SIG-M5 treated with dmso at 0.1 percent for 504 hours (cell line): ENCODE measurements around the gene TRAPPC8.
"Not testable (repeated sequence)": the region's sequence is repeated elsewhere in the genome, so short reads cannot be mapped to it uniquely, and the experiment has no call there.

Experiments used
- DNase-seq: peaks from one replicate; lab custom pipeline; 2025; ENCODE audit not compliant: unreplicated experiment; lab: John Stamatoyannopoulos, UW

TRAPPC8 gene

DNA sequence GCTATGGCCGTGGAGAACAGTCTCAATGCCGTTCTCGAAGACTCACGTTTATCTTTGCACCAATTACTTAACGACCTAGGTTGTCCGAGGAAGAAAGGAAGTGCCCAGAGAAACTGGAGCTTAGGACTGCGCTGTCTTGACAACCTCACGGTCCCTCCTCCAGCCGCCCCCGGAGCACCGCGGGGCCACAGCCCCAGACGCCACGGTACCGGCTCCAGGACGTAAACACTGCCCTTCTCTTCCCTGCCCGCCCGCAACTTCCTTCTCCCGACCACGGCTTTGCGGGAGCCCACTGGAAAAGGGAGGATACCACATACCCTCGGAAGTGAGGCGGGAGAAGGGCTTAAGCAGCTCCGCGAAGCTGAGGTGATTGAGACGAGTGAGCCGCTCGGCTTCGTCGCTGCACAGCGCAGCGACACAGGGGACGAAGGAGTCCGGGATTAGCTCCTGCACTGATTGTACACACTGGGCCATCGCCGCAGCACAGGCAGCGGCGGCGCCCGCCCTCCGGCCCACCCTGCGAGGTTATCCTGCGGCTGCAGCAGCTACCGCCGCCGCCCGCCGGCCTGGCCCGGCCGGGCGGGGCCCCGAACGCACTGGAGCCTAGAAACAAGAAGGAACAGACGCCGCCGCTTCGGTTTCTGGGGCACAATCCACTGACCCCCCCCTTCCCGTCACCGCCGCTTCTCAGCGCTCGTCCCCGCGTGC is 483 bp downstream of the TRAPPC8 start:
- DNase-seq, result peak; percentile 81

DNA sequence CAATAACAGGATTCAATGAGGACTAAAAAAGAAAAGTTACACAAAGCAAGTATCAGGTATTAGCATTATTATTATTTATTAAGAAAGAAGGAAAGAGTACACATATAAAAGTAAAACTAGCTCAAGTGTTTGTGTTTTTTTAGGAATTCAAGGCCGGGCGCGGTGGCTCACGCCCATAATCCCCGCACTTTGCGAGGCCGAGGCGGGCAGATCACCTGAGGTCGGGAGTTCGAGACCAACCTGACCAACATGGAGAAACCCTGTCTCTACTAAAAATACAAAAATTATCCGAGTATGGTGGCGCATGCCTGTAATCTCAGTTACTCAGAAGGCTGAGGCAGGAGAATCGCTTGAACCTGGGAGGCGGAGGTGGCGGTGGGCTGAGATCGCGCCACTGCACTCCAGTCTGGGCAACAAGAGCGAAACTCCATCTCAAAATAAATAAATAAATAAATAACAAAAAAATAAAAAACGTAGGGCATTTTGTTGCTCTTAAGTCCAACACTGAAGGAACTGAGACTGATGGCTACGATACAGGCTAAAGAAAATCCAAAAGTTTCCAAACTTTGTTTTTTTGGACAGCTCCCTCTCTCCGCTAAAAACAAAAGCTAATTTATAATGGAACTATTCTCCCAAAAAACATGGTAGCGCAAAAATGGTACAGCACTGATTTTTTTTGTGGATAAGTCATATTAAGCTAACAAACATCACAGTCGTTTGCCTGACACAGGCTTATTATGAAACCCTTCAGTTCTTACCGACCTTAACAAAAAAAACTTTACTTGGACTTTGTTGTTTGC is 1.7 kb downstream of the TRAPPC8 start:
- DNase-seq, result no peak

DNA sequence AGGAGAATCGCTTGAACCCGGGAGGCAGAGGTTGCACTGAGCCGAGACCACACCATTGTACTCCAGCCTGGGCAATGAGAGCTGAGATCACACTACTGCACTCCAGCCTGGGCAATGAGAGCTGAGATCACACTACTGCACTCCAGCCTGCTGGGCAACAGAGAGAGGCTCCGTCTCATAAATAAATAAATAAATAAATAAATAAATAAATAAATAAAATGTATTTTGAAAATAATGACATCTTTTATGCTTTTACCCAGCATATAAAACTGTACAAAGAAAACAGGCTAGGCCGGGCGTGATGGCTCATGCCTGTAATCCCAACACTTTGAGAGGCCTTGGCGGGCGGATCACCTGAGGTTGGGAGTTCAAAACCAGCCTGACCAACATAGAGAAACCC is 8.2 kb downstream of the TRAPPC8 start:
- not testable (repeated sequence) for DNase-seq

DNA sequence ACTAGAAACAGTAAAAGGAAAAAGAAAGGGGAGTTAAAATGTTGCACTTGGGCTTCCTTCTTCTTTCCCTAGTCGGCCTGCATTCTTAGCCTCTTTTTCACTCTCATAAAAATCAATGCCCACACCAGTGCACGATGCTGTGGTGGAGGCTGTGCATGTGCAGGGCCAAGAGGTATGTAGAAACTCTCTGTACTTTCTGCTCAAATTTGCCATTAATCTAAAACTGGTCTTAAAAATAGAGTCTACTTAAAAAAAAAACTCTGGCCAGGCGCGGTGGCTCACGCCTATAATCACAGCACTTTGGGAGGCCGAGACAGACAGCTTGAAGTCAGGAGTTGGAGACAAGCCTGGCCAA is 11.1 kb downstream of the TRAPPC8 start:
- DNase-seq, result no peak

DNA sequence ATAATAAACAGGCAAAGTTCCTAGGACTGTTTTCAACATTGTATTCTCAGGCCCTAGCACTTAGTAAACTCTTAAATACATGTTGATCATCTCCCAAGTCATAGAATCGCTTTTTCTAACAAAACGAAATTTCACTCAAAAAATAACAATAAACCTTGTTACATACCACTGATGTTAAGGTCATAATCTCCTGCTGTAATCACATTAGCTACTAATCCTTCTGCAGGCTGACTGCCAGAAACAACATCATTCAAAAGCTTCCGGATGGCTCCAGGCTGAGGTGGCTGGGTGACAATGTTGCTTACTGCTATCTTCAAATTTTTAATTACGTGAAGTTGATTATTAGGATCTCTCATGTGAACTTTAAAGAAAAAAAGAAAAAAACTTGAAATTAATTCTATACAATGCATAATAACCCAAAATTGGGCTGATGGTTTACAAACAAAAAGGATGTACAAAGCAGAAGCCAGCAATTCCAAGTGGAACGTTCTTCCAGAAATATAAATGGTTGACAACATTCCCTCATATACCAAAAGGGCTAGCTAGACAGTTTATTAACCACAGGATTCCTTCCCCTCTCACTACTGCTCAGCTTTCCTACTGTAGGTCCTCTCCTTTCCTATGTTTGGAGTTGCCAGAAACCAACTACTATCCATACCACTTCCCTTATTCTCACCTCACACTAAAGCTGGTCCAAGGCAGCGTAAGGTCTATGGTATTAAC is 11.6 kb downstream of the TRAPPC8 start:
- no peak for DNase-seq

DNA sequence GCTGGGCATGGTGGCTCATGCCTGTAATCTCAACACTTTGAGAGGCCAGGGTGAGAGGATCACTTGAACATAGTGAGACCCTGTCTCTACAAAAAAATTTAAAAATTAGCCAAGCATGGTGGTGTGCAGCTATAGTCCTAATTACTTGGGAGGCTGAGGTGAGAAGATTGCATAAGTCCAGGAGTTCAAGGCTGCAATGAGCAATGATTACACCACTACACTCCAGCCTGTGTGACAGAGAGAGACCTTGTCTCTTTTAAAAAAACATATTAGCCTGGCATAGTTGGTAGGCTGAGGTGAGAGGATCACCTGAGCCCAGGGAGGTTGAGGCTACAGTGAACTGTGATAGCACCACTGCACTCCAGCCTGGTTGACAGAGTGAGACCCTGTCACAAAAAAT is 13.7 kb downstream of the TRAPPC8 start:
- DNase-seq, result no peak

DNA sequence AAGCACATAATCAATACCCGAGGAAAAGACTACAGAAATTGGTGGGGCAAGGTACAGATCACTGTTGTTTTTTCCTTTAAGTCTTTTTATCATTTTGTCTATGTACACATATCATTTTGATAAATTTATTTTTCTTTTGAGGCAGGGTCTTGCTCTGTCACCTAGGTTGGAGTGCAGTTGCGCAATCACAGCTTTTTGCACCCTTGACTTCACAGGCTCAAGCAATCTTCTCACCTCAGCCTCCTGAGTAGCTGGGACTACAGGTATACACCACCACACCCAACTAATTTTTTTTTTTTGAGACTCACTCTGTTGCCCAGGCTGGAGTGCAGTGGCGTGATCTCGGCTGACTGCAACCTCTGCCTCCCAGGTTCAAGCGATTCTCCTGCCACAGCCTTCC is 15.9 kb downstream of the TRAPPC8 start:
- not testable (repeated sequence) for DNase-seq

DNA sequence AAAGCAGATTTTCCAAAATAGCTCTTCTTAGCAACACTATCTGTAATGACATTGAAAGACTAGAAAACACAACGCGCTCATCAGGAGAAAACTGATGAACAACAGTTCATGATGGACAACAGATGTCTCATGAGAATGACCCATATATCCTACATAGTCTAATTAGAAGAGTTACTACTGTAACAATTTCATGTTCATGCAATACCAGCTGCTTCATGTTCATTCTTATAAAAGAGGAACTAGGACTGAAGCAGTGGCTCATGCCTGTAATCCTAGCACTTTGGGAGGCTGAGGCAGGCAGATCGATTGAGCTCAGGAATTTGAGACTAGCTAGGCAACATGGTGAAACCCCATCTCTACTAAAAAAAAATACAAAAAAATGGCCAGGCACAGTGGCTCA is 22.7 kb downstream of the TRAPPC8 start:
- DNase-seq, result peak; percentile 16

DNA sequence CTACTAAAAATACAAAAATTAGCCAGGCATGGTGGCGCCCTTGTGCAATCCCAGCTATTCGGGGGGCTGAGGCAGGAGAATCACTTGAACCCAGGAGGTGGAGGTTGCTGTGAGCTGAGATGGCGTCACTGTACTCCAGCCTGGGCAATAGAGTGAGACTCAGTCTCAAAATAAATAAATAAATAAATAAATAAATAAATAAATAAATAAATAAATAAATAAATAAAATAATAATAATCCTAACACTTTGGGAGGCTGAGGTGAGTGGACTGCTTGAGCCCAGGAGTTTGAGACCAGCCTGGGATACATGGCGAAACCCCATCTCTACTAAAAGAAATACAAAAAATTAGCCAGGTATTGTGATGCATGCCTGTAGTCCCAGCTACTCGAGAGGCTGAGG is 23.6 kb downstream of the TRAPPC8 start:
- not testable (repeated sequence) for DNase-seq

DNA sequence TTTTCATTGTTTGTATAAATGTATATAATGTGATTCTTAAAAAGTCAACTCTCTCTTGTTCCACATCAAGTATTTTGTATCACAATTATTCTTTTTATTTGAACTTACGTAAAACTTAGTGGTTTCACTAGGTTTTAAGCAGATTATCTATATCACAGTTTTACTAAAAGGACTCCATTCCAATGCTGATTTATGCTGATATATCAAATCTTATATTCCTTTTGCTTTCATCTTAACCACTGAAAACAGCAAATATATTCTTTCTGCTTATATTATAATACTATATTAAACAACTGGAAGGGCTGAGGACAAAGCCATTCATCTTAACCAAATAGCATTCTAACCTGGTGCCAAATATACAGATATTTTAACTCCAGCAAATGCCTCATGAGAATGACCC is 24.2 kb downstream of the TRAPPC8 start:
- no peak for DNase-seq

DNA sequence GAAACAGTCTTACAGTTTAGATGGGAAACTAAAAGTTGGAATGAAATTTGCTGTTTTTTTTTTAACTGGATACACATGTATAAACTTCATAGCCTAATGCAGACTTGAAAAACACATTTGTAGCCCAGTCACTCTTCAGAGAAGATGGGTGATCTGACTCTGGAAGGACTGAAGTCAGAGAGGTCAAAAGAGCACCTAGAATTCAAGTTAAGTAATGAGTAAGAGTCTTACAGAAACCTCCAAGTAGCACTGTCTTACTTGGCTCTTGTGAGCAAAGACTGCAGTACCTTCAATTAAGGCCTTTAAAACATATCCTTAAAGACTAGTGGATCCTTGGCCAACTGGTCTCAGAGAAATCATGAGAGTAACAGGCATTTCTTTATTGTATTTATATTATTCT is 41.9 kb downstream of the TRAPPC8 start:
- no peak for DNase-seq

DNA sequence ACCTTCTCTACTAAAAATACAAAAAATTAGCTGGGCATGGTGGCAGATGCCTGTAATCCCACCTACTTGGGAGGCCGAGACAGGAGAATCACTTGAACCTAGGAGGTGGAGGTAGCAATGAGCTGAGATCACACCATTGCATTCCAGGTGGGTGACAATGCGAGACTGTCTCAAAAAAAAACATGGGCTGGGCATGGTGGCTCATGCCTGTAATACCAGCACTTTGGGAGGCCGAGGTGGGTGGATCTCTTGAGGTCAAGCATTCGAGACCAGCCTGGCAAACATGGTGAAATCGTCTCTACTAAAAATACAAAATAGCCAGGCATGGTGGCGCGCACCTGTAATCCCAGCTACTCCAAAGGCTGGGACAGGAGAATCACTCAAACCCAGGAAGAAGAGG is 43.2 kb downstream of the TRAPPC8 start:
- not testable (repeated sequence) for DNase-seq

DNA sequence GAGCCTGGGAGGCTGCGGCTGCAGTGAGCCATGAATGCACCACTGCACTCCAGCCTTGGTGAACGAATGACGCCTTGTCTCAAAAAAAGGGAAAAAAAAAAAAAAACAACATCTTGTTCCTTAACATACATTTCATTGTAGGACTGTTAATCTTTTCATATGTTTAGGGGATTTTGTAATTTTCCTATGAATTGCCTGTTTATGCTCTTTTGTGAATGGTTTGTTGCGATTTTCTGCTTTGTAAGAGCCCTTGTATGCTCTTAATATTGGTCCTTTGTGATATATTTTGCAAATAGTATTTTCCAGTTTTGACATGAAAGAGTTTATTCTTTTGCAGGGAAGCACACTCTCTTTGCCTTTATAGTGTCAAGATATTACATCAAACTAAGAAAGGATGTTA is 50.0 kb downstream of the TRAPPC8 start:
- DNase-seq, result no peak

DNA sequence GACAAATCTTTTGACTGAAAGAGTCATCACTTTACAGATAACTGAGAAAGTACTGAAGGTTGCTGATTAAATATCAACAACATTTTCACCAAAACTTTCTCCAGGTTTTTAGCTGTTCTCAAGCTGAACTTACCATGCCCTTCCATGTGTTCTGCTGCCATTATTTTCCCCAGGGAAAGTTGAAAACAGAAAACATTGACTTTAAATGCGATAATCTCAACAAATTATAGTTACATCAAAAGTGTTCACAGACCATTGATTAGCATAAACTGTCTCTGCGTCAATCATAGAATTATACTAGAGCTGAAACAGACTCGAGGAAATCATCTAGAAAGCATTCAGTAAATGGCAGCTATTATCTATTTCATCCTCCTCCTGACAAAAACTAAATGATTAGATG is 51.4 kb downstream of the TRAPPC8 start:
- DNase-seq, result no peak

DNA sequence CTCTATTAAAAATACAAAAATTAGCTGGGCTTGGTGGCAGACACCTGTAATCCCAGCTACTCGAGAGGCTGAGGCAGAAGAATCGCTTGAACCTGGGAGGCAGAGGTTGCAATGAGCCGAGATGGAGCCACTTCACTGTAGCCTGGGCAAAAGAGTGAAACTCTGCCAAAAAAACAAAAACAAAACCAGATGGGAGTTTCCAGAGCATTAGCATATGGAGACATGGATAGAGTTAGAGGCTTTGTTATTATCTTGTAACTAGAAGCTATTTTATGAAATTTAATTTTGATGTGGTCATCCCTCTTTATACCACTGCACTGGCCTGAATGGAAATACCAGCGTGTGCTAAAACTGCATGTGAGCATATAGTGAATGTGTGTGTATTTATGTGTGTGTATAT is 58.9 kb downstream of the TRAPPC8 start:
- no peak for DNase-seq

DNA sequence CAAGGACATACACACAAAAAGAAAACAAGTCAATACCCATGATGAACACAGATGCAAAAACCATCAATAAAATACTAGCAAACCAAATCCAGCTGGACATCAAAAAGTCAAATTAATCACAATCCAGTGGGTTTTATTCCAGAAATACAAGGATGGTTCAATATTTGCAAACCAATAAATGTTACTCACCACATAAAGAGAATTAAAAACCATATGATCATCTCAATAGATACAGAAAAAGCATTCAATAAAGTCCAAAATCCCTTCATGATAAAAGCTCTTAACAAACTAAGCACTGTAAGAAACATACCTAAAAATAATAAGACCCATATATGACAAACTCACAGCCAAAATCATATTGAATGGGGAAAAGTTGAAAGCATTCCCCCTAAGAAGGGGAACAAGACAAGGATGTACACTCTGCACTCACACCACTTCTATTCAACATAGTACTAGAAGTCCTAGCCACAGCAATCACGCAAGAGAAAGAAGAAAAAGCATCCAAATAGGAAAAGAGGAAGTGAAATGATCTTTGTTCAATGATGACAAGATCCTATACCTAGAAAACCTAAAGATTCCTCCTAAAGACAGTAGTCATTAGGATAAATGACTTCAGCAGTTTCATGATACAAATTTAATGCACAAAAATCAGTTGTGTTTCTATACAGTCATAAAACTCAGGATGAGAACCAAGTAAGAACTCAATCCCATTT is 62.6 kb downstream of the TRAPPC8 start:
- peak; percentile 71 for DNase-seq

DNA sequence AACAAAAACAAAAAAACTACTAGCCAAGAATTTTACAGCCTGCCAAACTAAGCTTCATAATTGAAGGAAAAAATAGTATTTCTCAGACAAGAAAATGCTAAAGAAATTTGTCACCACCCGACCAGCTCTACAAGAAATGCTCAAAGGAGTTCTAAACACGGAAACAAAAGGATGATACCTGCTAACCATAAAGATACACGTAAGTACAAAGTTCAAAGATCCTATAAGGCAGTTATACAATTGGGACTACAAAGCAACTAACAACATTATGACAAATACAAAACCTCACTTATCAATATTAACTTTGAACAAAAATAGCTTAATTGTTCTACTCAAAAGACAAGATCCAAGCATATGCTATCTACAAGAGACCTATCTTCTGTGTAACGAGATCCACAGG is 64.6 kb downstream of the TRAPPC8 start:
- DNase-seq, result no peak

DNA sequence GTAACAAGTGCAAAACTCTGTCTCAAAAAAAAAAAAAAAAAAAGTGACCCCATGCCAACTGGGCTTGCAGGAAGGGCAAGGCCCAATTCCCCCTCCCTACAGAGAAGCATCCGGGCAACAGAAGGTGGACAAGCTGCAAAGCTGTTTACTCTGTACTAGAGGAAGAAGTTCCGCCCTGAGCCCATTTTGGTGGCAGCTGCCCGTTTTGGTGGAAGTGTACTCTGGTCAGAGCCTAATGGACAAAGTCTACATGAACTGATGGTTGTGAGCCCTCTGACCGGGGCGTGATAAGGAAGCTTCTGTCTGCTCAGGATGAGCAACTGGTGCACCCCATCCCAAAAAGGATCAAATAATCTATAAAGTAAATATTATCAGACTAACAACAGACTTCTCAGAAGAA is 65.0 kb downstream of the TRAPPC8 start:
- no peak for DNase-seq

DNA sequence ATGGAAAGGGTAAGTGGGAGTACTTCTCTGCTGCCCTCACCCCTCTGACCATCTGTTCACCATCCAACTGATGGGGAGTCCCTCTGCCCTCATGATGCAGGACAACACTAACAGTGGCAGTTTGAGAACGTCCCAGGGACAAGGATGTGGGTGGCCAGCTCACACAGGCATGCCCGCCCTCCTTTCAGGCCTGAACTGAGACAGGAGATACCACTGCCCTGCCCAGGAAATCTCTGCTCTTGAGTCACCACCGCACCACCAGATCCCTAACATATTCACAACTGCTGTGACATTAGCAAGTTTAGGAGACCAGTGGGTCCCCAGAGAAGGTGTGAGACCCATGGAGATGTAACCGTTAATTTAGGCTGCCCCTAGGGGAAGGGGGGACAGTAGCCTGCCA is 66.2 kb downstream of the TRAPPC8 start:
- DNase-seq, result no peak

DNA sequence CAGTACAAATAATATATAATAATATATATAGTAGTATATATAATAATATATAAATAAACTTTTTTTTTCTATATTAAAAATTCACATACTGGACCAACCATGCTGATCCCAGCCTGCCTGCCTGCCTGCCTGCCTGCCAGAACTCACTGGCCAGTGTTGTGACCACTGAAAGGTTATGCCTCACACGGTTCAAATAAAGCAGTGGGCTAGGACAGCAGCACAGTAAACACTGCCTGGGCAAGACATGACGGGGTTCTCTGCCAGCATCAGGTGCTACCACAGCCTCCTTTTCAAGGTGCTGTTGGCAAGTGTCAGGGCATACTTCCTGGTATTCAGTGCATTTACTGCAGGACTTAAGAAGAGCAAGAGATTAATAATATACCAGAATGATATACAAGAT is 67.6 kb downstream of the TRAPPC8 start:
- no peak for DNase-seq

DNA sequence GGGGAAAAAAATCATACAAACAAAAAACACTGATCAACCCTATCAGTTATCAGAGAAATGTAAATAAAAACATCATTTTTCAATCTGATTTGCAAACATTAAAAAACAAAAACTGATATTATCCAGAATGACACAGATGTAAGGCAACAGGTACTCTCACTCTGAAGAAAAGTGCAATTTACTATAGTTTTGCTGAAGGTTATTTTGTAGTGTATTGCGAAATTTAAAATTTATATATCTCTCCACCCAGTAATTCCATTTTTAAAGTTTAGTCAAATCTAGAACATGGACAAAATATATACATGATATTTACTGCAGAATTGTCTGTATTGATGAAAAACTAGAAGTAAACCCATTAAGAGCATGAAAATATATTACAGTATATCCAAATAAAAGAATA is 79.8 kb downstream of the TRAPPC8 start:
- no peak for DNase-seq
